GOT3 (cell line): ENCODE data around the gene MKLN1.
"Not testable (repeated sequence)": the region's sequence is repeated elsewhere in the genome, so short reads cannot be mapped to it uniquely, and the experiment has no call there.

Experiments used
- DNase-seq: peaks from one replicate; lab custom pipeline; 2025; ENCODE audit warnings: mixed read lengths; lab: John Stamatoyannopoulos, UW

MKLN1 gene

DNA sequence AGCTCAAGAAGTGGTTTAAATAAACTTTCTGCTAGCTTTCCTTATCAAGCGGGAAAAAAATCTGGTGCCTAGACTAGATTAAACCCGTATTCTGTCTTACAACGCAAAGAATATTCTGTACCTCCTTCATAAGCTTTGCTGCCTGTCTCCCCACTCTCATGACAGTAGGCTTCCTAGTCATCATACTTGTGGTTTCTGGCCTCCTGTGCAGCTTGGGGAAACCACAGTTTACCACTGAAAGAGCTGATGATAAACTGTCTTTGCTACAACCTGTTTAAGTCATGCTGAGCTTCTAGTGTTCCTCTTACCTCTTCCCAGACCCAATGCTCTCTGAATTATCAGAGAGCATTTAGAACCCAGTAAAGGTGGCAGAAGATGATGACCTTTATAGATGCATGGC, 173.7 kb downstream of the MKLN1 start:
- DNase-seq: no peak

DNA sequence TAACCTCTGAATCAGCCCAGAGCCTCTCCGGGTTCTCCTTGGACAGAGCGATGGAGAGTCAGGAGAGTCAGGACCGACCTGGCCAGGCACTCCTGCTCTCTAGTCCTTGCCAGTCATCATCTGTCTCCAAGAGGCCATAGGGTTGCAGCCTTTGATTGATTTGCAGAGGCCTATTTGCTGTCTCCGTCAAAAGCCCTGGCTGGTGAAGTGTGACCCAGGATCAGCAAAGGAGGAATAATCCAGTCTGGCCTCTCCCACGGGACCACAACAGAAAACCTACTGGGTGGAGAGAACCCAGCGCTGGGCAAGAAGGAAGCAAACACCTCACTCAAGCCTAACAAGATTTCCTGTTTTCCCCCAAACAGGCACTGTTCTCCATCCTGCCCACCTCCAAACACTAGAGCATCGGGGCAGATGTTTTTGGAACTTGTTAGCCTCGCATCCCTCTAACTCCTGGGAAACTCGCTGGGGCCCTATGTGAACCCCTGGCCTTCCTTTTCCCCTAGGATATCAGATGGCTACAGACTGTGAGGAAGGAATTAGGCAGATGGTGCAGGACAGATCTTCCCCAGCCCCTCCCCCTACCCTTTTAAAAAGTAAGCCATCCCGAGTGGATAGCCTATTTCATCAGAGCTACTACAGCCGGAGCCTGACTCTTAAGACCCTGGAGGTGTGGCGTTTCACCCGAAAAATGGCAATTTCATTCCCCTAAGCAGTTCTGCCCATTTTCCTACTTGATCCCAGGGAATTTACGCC, 174.4 kb downstream of the MKLN1 start:
- DNase-seq: no peak

DNA sequence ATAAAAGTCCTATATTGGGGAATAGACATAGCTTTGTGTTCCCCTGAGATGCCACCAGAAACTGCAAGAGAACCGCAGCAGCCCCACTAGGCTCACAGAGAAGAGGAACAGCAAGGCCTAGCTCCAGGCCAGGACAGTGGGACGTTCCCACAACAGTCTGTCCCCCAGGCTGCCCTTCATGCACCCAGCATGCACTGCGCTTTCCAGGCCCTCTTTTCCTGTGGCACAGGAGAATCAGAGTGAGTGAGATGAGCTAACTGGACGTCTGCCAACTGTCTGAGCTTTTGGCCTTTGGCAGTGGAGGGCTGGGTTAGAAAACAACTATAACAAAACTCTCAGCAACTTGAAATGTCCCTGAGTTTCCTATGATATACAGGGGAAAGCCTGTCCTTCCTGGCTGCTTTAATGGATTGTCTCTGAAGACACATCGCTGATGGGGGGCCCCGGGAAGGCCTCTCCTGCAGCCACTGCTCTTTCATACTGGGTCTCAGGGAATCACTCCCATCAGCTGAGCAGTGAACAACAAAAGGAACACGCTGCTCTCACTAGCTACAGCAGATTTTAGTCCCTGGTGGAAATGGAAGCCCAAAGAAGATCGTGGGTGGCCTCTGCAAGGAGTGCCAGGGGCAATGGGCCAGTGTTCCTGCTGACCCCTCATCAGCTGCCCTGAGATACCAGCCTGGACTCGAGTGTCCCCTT, 175.3 kb downstream of the MKLN1 start:
- DNase-seq: no peak

DNA sequence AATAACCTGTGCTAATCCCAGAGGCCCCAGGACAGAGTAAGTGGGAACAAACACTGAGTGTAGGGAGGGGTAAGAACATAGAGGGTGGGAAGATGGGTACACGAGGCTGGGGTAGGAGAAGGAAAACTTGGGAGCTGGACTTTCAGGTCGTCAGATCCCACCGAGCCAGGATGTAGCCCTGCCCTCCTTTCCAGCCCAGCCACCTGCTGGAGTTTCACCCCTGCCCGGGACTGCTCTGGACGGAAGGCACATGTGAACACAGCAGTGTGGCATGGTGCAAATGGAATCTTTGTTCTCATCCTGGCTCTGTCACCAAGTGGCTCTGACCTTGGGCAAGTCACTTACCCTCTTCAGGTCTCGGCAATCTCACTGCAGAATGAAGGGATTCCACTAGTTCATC, 176.0 kb downstream of the MKLN1 start:
- DNase-seq: no peak

DNA sequence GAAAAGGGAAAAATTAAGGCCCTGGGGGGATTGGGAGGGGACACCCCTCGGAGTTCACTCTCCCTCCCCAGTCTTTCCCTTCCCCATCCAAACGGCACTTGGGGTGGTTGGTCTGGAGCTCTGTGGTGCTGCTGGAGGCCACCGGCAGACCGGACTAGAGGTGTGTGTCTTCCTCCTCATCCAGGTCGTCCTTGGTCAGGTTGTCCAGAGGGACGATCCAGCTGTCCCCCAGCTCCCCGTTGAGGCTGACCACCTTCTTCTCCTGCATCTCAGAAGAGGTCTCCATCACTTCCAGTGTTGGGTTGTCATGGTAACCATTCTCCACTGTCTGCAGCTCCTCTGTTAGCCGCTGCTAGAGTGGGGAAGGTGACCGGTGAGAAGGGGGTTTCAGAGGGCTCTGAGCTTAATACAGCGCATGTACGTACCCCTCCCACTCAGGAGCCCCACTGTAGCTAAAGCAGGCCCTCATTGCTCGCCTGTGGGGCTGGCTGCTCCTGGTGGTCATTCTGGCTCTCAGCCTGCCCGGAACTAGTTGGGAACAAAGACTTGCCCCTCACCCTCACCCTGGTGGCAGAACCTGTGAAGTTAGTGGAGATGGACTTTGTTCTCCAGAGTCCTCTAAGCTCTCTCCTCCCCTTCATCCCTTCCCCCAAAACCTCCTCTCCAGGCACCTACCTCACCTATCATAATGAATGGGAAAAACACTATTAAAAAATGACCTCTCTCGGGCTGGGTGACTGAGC, 176.7 kb downstream of the MKLN1 start:
- no peak for DNase-seq

DNA sequence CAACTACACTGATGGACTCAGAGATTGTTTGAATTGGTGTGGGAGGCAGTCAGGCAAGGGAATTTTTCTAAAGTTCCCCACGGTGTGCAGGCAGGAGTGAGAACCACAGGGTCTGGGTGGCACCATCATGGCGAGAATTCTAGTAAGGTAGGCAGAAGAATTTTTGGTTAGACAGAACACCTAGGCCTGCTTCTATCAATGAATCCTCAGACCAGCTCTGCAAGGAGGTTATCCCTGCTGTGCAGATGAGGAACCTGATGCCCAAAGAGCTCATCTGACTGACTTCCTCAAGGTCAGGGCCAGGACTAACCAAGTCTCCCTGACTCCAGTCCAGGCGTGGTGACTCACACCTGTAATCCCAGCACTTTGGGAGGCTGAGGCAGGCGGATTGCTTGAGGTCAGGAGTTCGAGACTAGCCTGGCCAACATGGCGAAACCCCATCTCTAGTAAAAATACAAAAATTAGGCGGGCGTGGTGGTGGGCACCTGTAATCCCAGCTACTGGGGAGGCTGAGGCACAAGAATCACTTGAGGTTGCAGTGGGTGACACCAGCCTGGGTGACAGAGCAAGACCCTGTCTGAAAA, 177.5 kb downstream of the MKLN1 start:
- not testable (repeated sequence) for DNase-seq

DNA sequence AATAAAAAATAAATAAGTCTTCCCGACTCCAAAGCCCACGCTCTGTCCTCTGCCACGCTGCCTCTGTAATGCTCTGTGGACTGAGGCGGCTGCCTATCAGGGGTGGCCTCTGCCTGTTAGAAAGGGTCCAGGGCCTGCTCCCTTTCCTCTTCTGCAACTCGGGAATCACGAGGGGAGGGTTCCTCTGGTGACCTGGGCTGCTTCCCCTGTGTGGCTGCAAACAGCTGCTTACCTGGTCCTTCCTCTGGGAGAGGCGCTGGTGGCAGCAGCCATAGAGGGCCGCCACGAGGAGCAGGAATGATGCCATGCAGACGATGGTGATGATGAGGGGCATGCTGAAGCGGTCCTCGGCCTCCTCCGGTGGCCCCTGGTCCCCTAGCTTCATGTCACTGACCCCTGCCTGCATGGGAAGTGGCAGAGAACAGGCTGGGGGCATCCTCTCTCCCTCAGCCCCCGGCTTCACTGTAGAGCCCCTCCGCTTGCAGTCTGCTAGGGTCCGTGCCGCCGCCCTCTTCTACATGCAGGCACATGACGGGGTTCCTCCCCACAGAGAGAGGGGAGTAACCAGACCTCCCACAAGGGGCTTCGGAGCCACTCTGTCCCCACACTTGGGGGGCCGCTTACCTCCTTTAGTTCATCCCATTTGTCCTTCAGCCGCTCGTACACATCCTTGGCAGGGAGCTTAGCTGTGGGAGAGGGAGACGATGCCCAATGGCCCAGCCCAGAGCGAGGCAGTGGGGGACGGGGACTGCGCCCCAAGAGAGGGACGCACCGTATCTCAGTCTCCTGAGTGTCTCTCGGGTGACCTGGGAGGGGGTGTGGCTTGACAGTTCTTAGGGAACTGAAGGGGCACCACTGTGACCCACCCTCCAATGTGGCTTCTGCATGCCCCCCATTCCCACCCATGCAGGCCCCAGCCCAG, 178.2 kb downstream of the MKLN1 start:
- no peak for DNase-seq

DNA sequence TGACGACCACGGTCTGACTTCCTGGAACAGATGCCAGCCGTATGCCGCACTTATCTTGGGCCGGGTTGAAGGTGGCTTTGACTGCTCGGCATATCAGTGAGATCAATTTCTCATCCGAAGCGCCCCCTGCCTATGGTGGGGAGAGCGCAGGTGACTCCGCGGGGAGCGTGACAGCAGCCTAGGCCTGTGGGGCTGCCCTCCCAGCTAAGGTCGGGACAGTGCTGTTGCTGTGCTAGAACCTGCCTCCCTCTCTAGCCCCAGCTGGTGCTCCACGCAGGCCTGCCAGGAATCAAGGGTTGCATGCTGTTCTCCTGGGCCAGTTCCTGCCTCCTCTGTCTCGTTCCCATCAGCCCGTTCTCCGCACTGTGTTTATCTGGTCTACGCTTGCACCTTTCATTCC, 178.9 kb downstream of the MKLN1 start:
- DNase-seq: no peak

DNA sequence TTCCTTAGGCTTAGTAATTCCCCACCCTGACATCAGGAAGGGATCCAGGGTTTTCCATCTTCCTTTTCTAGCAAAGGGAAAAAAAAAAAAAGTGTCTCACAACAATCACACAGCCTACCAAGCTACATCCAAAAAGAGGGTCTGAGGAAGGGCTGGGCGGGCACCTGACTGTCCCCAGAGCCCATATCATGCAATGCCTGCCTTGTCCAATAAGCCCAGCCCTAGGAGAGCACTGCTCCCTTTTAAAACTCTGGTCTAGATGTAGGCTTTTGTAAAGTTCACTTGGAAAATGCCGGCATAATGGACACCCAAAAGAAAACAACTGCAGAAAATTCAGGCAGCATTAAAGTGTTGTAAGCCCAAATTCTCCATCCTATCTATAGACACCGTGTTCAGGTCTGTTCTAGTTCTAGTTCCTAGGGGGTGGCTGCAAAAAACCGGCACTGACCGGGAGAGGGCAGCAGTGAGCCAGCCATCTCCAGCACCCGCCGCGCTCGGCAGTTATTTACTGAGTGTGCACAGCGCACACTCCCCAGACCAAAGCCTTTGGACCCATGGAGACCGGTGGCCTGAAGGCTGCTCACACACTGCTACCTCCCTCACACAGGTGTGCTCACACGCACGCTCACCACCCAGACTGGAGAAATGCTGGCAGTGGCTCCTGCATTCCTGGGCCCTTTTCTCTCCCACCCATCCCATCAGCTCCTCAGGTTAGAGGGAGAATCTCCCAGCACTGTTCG, 180.1 kb downstream of the MKLN1 start:
- DNase-seq: peak; percentile 66

DNA sequence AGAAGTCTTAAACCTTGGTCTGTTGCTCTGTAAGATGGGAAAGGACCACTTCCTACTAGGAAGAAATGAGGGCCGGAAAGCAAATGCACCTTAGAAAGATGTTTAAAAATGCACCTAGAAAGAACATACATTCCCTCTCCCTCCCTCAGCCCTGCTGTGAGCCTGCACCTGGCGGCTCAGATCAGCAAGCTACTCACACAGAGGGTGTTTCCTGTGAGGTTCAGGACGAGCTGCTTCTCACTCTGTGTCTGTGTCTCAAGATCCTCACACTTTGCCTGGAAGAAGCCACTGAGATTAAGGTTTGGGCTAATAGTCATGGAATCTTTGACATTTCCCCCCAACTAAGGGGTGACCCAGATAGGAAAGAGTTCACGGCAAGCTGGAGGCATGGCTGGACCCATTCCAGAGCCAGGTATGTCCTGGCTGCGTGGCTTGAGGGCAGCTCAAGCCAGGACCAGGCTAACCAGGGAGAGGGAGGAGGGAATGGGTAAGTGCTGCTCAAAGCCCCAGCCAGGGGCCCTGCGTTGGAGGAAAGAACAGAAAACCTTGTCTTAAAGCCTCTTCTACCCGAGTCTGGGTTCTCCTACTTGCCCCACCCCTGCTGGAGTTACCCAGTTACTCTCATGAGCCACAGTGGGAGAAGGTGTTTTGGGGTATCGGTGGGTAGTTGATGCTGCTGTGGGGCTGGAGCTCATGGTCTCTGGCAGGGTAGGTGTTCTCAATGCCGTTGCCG, 181.2 kb downstream of the MKLN1 start:
- DNase-seq: no peak

DNA sequence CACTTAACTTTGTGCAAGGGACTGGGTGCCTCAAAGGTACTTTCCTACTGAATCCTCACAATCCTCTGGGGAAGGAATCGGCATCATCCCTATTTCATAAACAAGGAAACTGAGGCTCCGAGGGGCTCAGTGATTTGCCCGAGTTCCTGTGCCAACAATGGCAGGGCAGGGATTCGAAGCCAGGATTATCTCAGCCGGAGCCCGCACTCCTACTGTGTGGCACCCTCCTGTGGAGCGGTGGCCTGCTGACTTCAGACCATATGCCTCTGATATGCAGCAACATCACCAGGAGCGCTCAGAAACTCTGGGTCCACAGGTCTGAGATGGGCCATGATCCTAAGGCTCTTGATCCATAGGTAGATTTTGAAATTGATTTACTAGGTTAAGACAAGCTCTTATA, 182.1 kb downstream of the MKLN1 start:
- DNase-seq: no peak

DNA sequence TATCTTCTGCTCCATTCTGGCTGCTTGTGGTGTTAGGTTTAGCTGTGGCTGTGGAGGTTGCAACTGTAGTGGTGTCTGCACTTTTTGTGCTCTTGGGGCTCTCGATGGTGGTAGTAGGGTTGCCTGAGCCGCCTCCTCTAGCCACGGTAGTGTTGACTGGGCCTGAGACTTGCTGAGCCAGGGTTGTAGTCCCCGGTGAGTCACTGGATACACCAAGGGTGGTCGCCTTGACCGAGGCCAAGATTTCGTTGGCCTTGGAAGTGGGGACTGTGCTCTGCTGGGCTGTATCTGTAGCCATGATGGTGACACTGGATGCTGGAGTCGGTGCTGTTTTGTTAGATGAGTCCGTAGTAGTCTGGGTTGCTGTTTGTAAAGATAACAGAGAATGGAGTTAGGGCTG, 183.4 kb downstream of the MKLN1 start:
- DNase-seq: no peak

DNA sequence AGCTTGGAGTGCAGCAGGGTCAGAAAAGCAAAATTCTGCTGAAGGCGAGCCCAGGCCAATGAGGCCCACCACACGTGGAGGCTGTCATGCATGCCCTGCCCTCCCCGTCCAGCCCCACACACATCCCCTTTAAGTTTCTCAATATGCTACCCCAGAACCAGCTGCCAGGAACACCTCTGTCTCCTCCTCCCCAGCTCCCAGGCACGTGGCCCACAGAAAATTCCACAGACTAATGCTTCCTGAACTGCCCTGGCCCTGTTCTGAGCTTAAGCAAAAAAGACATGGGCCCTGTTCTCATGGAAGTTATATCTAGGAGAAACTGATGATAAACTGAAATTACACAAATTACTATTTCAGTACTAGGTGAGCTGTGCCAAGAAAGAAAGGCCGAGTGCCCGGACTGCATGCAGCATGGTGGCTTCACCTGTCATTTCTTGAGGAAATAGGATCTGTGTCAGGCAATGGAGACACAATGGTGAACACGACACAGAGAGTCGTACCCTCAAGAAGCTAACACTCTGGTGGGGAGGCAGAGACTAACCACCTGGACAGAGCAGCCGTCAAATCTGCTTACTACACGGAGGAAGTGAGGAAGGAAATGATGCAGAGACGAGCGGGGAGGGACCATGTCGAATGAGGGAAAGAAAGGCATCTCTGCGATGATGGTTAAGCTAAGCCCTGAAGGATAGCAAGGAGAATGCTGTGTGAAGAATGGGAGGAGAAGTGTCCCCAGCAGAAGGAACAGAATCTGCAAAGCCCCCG, 184.3 kb downstream of the MKLN1 start:
- no peak for DNase-seq

DNA sequence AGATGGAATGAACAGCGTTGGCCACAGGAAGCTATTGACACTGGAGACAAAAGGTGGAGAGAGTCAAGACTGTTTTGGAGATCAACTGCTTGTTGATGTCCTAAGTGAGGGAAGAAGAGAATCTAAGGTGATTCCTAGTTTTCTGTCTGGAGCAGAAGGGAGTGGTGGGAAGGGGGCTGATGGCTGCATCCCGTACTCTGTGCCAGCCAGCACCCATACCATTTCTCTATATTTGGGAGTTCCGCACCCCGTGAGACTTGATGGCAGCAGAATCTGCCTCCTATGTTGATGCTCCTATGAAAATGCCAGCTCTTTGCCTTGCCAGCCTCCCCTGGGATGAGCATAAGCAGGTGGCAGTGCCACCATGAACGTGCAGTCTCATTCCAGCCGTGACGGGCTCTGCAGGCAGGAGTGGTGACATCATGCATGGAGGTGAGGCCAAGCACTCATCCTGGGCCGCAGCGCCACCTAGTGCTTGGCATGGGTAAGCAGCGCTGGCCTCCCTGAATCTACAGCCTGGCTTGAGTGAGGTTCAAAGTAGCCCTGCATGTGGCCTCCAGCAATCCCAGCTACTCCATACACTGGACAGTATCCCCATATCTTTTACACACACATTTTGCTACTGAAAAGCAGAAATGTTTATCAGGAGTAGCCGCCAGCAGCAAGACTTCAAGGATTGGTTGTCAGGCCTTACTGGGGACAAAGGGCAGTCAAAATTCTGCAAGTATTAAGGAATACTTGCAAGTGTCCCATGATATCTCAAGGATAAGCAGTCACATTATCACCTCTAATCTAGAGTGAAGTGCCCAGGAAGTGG, 185.8 kb downstream of the MKLN1 start:
- DNase-seq: peak; percentile 30

DNA sequence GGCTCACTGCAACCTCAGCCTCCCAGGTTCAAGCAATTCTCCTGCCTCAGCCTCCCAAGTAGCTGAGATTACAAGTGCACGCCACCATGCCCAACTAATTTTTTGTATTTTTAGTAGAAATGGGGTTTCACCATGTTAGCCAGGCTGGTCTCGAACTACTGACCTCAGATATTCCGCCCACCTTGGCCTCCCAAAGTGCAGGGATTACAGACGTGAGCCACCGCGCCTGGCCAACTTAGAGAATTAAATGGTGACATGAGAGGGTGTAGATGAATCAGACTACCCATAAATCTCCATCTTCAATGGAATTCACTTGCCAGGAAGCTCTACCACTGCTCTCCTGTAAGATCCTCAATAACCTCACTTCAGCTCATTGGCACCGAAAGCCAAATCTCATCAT, 187.8 kb downstream of the MKLN1 start:
- DNase-seq: not testable (repeated sequence)

DNA sequence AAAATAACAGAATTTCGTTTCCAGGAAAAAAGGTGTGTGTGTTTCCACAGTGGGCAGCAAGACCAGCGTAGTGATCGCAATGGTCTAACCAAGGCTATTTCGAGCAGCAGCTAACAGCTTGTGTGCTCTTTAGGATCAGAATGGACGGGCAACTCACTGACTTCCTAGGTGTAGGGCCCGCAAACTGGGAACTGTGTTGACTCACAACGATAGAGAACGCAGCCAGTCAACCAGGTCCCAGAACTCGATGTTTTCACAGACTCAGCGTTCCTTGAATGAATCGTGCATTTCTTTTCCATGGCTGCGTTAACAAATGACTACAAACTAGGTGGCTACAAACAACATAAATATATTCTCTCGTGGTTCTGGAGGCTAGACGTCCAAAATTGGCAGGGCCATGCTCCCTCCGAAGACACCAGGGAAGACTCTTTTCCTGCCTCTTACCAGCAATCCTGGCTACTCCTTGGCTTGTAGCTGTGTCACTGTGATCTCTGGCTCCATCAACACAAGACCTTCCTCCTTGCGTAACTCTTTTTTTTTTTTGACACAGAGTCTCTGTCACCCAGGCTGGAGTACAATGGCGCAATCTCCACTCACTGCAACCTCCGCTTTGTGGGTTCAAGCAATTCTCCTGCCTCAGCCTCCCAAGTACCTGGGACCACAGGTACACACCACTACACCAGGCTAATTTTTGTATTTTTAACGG, 189.7 kb downstream of the MKLN1 start:
- no peak for DNase-seq

DNA sequence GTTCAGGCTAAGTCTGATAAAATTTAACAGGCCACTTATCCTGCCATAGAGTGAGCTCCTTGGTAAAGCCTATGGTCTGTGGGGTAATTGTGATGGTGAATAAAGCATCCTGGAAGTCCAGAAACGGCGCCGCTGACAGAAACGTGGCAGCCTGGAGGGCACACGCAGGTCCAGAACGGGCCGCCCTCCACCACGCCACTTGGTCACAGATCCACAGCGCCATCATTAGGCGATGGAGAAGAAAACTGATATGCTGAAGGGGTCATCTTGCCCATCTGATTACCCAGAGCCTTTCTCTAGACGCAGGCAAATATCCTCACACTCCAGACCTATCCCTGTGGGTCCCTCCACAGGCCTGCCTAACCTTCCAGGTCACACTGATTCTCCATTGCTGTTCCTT, 190.9 kb downstream of the MKLN1 start:
- no peak for DNase-seq

DNA sequence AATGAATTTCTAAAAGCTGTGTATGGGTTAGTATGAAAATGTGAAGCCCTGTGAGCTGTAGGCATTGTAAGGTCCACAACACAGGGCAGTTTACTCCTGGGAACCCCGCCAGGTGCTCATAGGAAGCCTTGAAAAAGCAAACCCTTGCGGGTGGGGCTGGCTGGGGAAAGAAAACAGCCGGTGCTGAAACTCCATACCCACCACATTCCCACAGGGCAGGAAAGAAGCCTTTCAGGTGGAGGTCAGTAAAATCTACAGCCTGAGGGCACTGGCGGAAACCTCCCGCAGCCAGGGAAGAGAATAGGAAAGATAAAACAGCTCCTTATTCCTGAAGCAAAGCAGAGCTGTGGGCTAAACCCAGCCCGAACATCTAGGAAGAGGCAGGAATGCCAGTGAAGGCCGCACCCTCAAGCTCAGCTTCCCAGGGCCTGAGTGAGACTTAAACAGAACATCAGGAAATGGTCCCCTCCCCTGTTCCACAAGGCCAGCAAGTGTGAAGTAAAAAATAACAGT, 194.0 kb downstream of the MKLN1 start:
- DNase-seq: no peak
